Ovary (tissue), 9 donors: ENCODE results near the gene XIST. TPM values are rescaled to one million over a fixed set of nuclear protein-coding genes. Genes with fewer than 3 reads are reported as not detected.

ENCODE experiments used
- DNase-seq, 5 donors: peaks; one replicate each; pipeline ENCODE4 v3.0.0-alpha.2; 2019 to 2020
- H3K27ac ChIP-seq, 2 donors: fragments of 200-600 bp; one replicate each; pipeline versions ENCODE4 v1.5.1 to v1.8.0; 2019 to 2022
- H3K27me3 ChIP-seq: fragments of 200-600 bp; one replicate; pipeline ENCODE4 v1.8.0; 2022
- H3K36me3 ChIP-seq: fragments of 200-600 bp; sonication (generic); one replicate; pipeline ENCODE4 v1.5.1; 2019
- H3K4me1 ChIP-seq: one replicate; pipeline ENCODE4 v1.8.1; 2013; ENCODE audit warnings: mild to moderate bottlenecking, moderate library complexity; ENCODE audit not compliant: insufficient read depth
- H3K4me3 ChIP-seq: fragments of 200-600 bp; sonication (generic); one replicate; pipeline ENCODE4 v1.5.1; 2017
- H3K9me3 ChIP-seq, 2 donors: fragments of 200-600 bp in 1 of 2; sonication (generic) in 1 of 2; one replicate each; pipeline versions ENCODE4 v1.5.1 to v1.8.1; 2013 to 2019; ENCODE audit warnings: mild to moderate bottlenecking in 1 of 2, moderate library complexity in 1 of 2
- EP300 ChIP-seq: sonication (generic); formaldehyde crosslinking; IDR thresholded peaks from one replicate; pipeline ENCODE4 v1.6.1; 2017; ENCODE audit warnings: antibody characterized with exemption
- POLR2A ChIP-seq: fragments of 450-650 bp; IDR thresholded peaks from one replicate; pipeline ENCODE4 v1.6.1; 2017; ENCODE audit warnings: antibody characterized with exemption, mild to moderate bottlenecking, moderate library complexity
- WGBS, 3 donors: extraction: QIAGEN DNeasy Blood & Tissue Kit in 1 of 3; methylation state at CpG; one replicate each; pipeline versions ENCODE4 v1.1.5 to v1.1.7; 2013 to 2017; 5-methylcytosine and 5-hydroxymethylcytosine counted together
- intact Hi-C, 4 donors: fragments of 100-400 bp; cut with DNase I; formaldehyde crosslinking; loops; one replicate each; pipeline versions ENCODE4 v1.11.0 to v1.15.1; 2022 to 2023
- polyA plus RNA-seq, 2 donors: library from polyadenylated mRNA; stranded (reverse); fragments of 200-250 nt in 1 of 2; fragments of 350-450 nt in 1 of 2; fragmentation: Illumina TruSeq in 1 of 2; extraction: RNeasy Lipid Tissue Mini Kit (QIAGEN cat#74804) in 1 of 2; gene quantifications; one replicate each; pipeline ENCODE4 v1.2.3, GENCODE V29; 2013 to 2014
- total RNA-seq, 7 donors: library from RNA; depleted of rRNA in 2 of 7; stranded (reverse); fragments of >200 nt in 2 of 7; fragmentation: NEBNext Ultra II Directional in 3 of 7; extraction: Animal tissue kit (Norgen Biotek cat#: 25700) in 3 of 7; gene quantifications; one replicate each; pipeline versions ENCODE4 v1.1.0 to v1.2.4, GENCODE V29; 2016 to 2023
- TF ChIP-seq, protein P1 (sequence below), 3 donors: fragments of 450-650 bp in 2 of 3; fragments of 200-600 bp in 1 of 3; IDR thresholded peaks; one replicate each; pipeline versions ENCODE4 v1.5.1 to v1.8.0; 2016 to 2022; ENCODE audit warnings: antibody characterized with exemption in 3 of 3, mild to moderate bottlenecking in 1 of 3
- donor health status: DM: no; HTN: no; CAD: no; lungs with moderate emphysema.
- donor health status: DM: no; HTN: no; CAD: no.
- donor health status: Bipolar disorder and iron deficiency.
- donor health status: DM: yes; HTN: yes; CAD: no.
- donor health status: DM: no; HTN: no; CAD: no.
- donor health status: DM: yes; HTN: yes; CAD: no.

The XIST gene
- total and polyA plus RNA-seq, 9 donors = 114 to 346 (median 248) TPM

DNA sequence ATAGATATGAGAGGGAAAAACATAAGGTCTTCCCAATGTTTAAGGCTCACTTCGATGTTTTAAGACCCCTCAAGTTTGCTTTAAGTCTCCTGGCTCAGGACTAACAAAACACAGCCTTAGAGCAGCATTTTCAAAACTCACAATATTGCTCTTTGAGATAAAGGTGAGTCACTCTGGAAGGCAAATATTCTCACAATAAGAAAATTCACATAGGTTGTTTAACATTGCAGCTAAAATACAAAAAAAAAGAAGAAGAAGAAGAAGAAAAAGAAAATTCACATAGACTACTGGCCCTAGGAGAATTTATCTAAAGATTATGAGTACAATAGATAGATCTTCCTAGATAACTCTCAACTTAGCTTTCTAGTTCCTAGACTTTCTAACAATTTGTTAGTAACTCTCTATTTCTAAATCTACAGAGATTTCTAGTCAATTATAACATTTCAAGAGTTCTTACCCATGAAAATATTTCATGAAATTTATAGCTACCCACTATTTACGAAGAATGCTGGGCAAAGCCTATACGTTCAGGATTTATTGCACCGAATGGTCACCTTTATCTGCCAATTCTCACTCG is 22.5 kb downstream of the XIST start:
- Histone ChIP-seq H3K9me3 (no peaks in the 10 kb centered on the region), H3K4me3 (no peak overlapping the region), H3K27me3 (no peaks in the 10 kb centered on the region), H3K36me3 (no peaks in the 10 kb centered on the region), H3K4me1 (no peaks in the 10 kb centered on the region), H3K27ac (no peak overlapping the region)
- 66 to 73% (median 71%) methylated on average over 5 of the region's 5 CpGs for WGBS, 3 donors
- DNase-seq = no peak
- intact Hi-C loops = no loop called here
- TF ChIP-seq POLR2A = no peak
- TF ChIP-seq, protein P1, sequence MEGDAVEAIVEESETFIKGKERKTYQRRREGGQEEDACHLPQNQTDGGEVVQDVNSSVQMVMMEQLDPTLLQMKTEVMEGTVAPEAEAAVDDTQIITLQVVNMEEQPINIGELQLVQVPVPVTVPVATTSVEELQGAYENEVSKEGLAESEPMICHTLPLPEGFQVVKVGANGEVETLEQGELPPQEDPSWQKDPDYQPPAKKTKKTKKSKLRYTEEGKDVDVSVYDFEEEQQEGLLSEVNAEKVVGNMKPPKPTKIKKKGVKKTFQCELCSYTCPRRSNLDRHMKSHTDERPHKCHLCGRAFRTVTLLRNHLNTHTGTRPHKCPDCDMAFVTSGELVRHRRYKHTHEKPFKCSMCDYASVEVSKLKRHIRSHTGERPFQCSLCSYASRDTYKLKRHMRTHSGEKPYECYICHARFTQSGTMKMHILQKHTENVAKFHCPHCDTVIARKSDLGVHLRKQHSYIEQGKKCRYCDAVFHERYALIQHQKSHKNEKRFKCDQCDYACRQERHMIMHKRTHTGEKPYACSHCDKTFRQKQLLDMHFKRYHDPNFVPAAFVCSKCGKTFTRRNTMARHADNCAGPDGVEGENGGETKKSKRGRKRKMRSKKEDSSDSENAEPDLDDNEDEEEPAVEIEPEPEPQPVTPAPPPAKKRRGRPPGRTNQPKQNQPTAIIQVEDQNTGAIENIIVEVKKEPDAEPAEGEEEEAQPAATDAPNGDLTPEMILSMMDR (IDR thresholded peaks at IDR 0.05) = no peak
- no peak for TF ChIP-seq EP300

DNA sequence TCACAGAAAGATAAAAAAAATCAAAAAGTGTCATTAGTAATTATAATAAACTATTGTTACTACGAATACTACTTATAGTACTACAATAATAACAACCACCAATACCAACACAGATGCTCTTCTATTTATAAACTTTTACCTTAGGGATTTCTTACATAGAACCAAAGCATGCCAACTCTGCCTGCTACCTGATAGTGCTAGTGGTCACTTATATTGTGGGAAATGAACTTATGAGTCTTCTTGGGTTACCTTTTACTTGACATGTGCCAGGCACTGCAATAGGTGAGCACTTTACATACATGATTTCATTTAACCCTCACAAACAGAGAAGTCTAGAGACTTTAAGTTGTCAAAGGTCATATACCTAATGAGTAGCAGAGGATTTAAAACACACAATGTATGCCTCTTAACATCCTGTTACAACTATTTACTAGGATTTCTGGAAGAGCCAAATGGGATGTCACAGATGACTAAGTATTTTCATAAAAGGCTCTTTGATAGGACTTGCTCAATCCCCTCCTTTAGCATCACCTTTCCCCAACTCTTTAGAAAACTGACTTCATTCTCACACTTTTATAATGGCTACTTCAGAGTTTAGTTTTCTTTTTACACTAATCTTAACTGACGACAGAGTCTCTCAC is 24.3 kb downstream of the XIST start:
- Histone ChIP-seq H3K9me3 (no peaks in the 10 kb centered on the region), H3K27ac (no peak overlapping the region), H3K4me1 (no peaks in the 10 kb centered on the region), H3K36me3 (no peaks in the 10 kb centered on the region), H3K4me3 (no peak overlapping the region), H3K27me3 (no peaks in the 10 kb centered on the region)
- intact Hi-C loops = no loop called here
- TF ChIP-seq POLR2A (no peak), EP300 (no peak)
- TF ChIP-seq, protein P1 (IDR thresholded peaks at IDR 0.05) = no peak
- no peak for DNase-seq
- 85 to 87% (median 86%) methylated on average over 2 of the region's 2 CpGs for WGBS, 3 donors

DNA sequence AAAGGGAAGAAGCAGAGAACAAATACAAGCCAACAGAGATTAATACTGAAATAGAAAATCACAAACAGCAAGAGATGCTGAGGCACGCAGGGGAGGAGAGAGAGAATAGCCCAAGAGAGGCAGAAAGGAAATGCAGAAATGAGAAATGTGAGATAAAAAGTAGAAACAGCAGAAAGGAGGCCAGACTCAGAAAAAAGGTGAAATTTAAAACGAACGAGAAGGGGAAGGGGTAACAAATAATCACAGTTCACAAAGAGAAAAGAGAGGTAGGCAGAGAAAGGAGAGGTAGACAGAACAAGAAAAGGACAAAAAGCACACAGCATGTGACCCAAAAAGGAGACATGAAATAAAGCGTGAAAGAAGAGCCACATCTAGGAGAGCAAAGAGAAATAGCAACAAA is 25.1 kb downstream of the XIST start:
- TF ChIP-seq EP300 = no peak
- no peak for TF ChIP-seq POLR2A
- TF ChIP-seq, protein P1 (IDR thresholded peaks at IDR 0.05) = no peak
- Histone ChIP-seq H3K4me1 (no peaks in the 10 kb centered on the region), H3K27ac (no peak overlapping the region), H3K9me3 (no peaks in the 10 kb centered on the region), H3K27me3 (no peaks in the 10 kb centered on the region), H3K36me3 (no peaks in the 10 kb centered on the region), H3K4me3 (no peak overlapping the region)
- WGBS, 3 donors = 81 to 93% (median 83%) methylated on average over 4 of the region's 4 CpGs
- no peak for DNase-seq
- intact Hi-C loops = no loop called here

DNA sequence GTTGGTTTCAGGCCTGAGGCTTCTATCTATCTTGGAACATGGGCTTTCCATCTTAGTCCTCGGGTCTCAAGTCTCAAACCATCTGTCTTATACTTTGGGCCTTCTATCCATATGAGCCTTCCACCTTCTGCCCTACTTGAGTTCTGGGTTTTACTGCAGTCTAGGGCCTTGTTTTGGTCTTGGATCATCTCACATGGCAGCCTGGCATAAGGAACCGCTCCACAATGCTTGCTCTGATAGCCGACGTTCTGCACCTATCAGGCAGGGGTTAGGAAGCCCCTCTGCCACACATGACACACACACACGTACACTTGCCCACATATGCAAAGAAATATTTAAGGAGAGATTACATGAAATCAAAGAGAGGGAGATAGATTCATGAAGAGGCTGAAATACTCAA is 25.5 kb downstream of the XIST start:
- no peaks in the 10 kb centered on the region for H3K27me3 ChIP-seq
- no peaks in the 10 kb centered on the region for H3K9me3 ChIP-seq
- WGBS, 3 donors = 82 to 86% (median 83%) methylated on average over 5 of the region's 5 CpGs
- DNase-seq = no peak
- no peaks in the 10 kb centered on the region for H3K4me1 ChIP-seq
- H3K36me3 ChIP-seq = no peaks in the 10 kb centered on the region
- no peak overlapping the region for H3K27ac ChIP-seq
- H3K4me3 ChIP-seq = no peak overlapping the region
- TF ChIP-seq EP300 = no peak
- no peak for TF ChIP-seq POLR2A
- TF ChIP-seq, protein P1 (IDR thresholded peaks at IDR 0.05) = no peak
- intact Hi-C loops = no loop called here
